Activated B cell treated with CpG ODN at 0.5 μM for 24 hours (primary cell): ENCODE measurements around the gene LDAH. TPM values are rescaled to one million over a fixed set of nuclear protein-coding genes. Genes with fewer than 3 reads are reported as not detected.

Experiments
- ATAC-seq: fragments of 200-7000 bp; cut with Tn5 transposase; one replicate; pipeline ENCODE4 v1.10.0; 2021; ENCODE audit warnings: low read depth, mild to moderate bottlenecking, moderate library complexity
- CTCF ChIA-PET: fragments of 350-600 bp; sonication (Branson Sonifier 250); formaldehyde crosslinking; loops from one replicate; lab custom pipeline; 2021; ENCODE audit warnings: antibody characterized with exemption; lab: Charles Lee
- POLR2A ChIA-PET: fragments of 350-600 bp; sonication (Branson Sonifier 250); formaldehyde crosslinking; loops from one replicate; lab custom pipeline; 2021; ENCODE audit warnings: antibody characterized with exemption; lab: Charles Lee
- DNase-seq: peaks from one replicate; pipeline ENCODE4 v3.0.0; 2022
- H3K27ac Mint-ChIP-seq: one replicate; pipeline ENCODE4 v1.8.0; 2020; ENCODE audit warnings: mixed read lengths
- H3K27me3 Mint-ChIP-seq: one replicate; pipeline ENCODE4 v1.8.0; 2021; ENCODE audit warnings: mixed read lengths
- H3K36me3 Mint-ChIP-seq: one replicate; pipeline ENCODE4 v1.8.0; 2021; ENCODE audit warnings: low read depth, mixed read lengths
- H3K4me1 Mint-ChIP-seq: one replicate; pipeline ENCODE4 v1.8.0; 2021; ENCODE audit warnings: mixed read lengths
- H3K4me3 Mint-ChIP-seq: one replicate; pipeline ENCODE4 v1.8.0; 2020; ENCODE audit warnings: mild to moderate bottlenecking, mixed read lengths
- H3K9me3 Mint-ChIP-seq: one replicate; pipeline ENCODE4 v1.8.0; 2020; ENCODE audit warnings: mixed read lengths
- CTCF ChIP-seq: fragments of 200-600 bp; IDR thresholded peaks from one replicate; pipeline ENCODE4 v1.8.0; 2022; ENCODE audit warnings: antibody characterized with exemption, mild to moderate bottlenecking
- intact Hi-C: fragments of 100-400 bp; cut with micrococcal nuclease; formaldehyde crosslinking; loops from one replicate; pipeline ENCODE4 v1.15.1; 2024
- total RNA-seq: library from RNA; stranded (reverse); gene quantifications from 2 replicates; pipeline ENCODE4 v1.2.3, GENCODE V29; 2022

The LDAH gene
- total RNA-seq, 1 donor from 2014 or later: 31.2 TPM

DNA sequence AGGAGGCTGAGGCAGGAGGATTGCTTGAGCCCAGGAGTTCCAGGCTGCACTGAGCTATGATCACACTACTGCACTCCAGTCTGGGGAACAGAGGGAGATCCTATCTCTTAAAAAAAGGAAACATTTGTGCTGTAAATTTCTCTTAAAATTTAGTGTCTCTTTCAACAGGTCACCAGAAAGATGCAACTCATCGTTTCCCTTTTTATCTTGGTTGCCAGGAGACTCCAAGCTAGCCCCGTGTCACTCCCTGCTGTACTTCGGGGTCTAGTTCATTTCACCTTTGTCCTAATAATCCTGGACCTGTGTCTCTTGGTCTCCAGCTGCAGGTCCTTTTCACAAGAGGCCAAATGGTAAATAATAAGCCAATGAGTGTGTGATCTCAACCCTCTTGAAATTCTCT is 179.1 kb downstream of the LDAH start:
- intact Hi-C loops: no loop called here
- H3K27me3 Mint-ChIP-seq: no peaks in the 10 kb centered on the region
- H3K4me3 Mint-ChIP-seq: no peak overlapping the region
- CTCF ChIA-PET: interaction anchor here (0.7 to 5.2 kb wide), 11 partner anchors 9 to 241 kb away, joined by 3 to 77 read pairs (median 9); partner anchors contain the start of gene RHOB
- DNase-seq: no peak
- H3K4me1 Mint-ChIP-seq: peaks cover 20% of the 10 kb centered on the region
- H3K36me3 Mint-ChIP-seq: peaks cover 54% of the 10 kb centered on the region
- ATAC-seq: no peak
- H3K9me3 Mint-ChIP-seq: no peaks in the 10 kb centered on the region
- TF ChIP-seq CTCF: no peak
- POLR2A ChIA-PET: interaction anchor here (2.6 to 2.7 kb wide), 2 partner anchors 197 to 200 kb away, joined by 8 to 16 read pairs; partner anchors contain the start of gene RHOB
- H3K27ac Mint-ChIP-seq: no peak overlapping the region

DNA sequence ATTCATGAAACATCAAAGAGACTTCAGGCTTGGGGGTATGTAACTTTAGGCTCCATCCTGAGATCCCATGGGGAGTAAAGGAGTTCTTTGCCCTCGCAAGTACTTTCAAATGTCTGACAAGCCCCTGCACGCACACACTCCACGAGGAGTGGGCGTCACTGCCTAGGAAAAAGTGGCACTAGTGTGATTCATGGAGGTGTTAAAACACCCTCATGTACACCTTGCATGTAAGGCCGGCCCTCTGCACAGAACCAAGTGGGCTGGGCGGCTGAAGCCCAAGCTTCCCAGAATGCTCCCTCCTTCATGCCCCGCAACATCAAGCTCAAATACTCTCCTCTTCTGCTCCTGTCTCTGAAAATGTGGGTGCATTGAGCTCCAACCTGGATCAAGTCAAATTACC is 179.8 kb downstream of the LDAH start:
- CTCF ChIA-PET: interaction anchor here (0.7 to 5.2 kb wide), 17 partner anchors 9 to 345 kb away, joined by 3 to 77 read pairs (median 5); partner anchors contain the start of genes HS1BP3 and RHOB
- H3K27me3 Mint-ChIP-seq: no peaks in the 10 kb centered on the region
- TF ChIP-seq CTCF: no peak
- POLR2A ChIA-PET: interaction anchor here (0.9 to 2.7 kb wide), 3 partner anchors 8 to 199 kb away, joined by 3 to 16 read pairs (median 8); partner anchors contain the start of gene RHOB
- peaks cover 54% of the 10 kb centered on the region for H3K36me3 Mint-ChIP-seq
- H3K4me1 Mint-ChIP-seq: peaks cover 12% of the 10 kb centered on the region
- H3K9me3 Mint-ChIP-seq: no peaks in the 10 kb centered on the region
- ATAC-seq: no peak
- H3K4me3 Mint-ChIP-seq: no peak overlapping the region
- no peak for DNase-seq
- intact Hi-C loops: no loop called here
- no peak overlapping the region for H3K27ac Mint-ChIP-seq

DNA sequence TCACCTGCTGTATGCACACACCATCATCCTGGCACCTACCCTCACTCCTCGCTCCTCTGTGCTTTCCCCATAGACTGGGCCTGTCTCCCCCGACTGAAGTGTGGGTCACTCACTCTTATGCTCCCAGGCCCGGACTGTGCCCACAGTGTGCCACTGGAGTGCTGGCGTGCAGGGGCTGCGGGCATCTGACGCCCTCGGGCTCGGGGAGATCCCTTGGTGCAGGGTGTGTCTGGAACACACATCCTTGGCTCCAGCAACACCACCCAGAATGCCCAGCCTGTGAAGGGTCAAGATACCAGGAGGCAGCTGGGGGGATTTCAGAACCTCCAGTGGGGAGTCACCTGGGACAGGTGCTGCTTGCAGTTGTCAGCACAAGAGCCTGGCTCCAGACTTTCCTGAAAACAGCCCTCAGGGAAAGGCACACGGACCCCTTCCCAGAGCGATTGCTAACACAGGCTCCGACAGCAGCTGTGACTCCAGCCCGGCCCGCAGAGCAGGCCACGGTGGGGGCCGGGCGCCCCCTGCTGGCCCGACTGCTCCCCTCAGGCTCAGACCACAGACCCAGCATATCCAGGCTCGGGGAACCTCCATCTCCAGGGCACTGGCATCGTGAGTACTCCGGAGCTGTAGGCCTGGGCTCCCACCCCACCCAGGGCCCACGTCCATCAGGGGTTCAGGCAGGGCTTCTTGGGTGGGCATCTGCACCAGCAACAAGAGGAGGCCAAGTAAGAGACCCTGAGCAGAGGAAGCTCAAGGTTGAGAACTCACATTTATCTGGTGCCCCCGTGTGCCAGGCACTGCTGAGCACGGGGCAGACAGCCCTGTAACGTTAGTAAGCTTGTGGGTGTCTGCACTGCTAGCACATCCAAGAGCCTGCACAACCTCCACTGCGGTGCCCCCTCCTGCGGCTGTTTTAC is 180.6 kb downstream of the LDAH start:
- H3K4me3 Mint-ChIP-seq: no peak overlapping the region
- H3K27me3 Mint-ChIP-seq: no peaks in the 10 kb centered on the region
- H3K36me3 Mint-ChIP-seq: peaks cover 61% of the 10 kb centered on the region
- CTCF ChIA-PET: interaction anchor here (0.7 to 5.2 kb wide), 20 partner anchors 9 to 344 kb away, joined by 3 to 77 read pairs (median 6); partner anchors contain the start of genes HS1BP3 and RHOB
- no peak overlapping the region for H3K27ac Mint-ChIP-seq
- ATAC-seq (peak; percentile 100), DNase-seq (peak; percentile 73)
- POLR2A ChIA-PET: interaction anchor here (0.7 to 2.7 kb wide), 4 partner anchors 9 to 198 kb away, joined by 3 to 16 read pairs (median 6); partner anchors contain the start of gene RHOB
- no peaks in the 10 kb centered on the region for H3K9me3 Mint-ChIP-seq
- peaks cover 5% of the 10 kb centered on the region for H3K4me1 Mint-ChIP-seq
- intact Hi-C loops: loop anchor here (1.0 kb wide), 4 partner anchors 199 to 507 kb away; no protein-coding TSS in a partner anchor
- TF ChIP-seq CTCF: peak; percentile 55

- H3K4me1 Mint-ChIP-seq: peaks cover under 1% of the 10 kb centered on the region
- DNase-seq (no peak), ATAC-seq (no peak)
- H3K4me3 Mint-ChIP-seq: no peak overlapping the region
- TF ChIP-seq CTCF: no peak
- H3K27ac Mint-ChIP-seq: no peak overlapping the region
- H3K27me3 Mint-ChIP-seq: no peaks in the 10 kb centered on the region
- ChIA-PET CTCF (interaction anchor here (1.2 to 5.2 kb wide), 9 partner anchors 10 to 230 kb away, joined by 3 to 77 read pairs (median 12); partner anchors contain the start of genes HS1BP3 and RHOB), POLR2A (interaction anchor here (0.7 to 2.7 kb wide), 3 partner anchors 10 to 197 kb away, joined by 3 to 16 read pairs (median 8); partner anchors contain the start of gene RHOB)
- H3K36me3 Mint-ChIP-seq: peaks cover 69% of the 10 kb centered on the region
- intact Hi-C loops: no loop called here
- H3K9me3 Mint-ChIP-seq: no peaks in the 10 kb centered on the region
These were observed 181.5 kb downstream of the LDAH start for GRCh38 chr2:20641123-20641985.
